ENCODE data around the gene BCL11B. TPM values are rescaled to one million over a fixed set of nuclear protein-coding genes. Genes with fewer than 3 reads are reported as not detected.

BCL11B gene
- total RNA-seq, 2 experiments from 2014 or later: not detected

DNA sequence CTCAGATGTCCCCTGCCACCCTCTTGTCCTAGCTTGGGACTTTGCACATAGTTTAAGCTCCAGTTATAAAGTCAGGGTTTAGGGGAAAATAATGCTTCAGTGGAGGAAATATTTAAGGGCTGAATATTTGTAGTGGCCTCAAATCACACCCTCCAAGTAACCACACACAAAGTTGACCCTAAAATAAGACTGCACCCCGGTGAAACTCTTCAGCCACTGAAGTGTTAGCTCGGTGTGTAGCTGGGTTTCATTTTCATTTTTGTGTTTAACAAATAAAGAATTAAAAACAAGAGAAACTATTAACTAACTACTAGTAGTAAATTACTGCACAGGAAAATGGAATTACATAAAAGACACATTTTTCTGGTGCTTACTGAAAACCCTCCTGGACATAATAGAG, 14.8 kb upstream of the BCL11B start:
- Histone ChIP-seq H3K4me3 (ENCODE audit: low read depth, low read length, poor library complexity, severe bottlenecking) (no peak overlapping the region), H3K9me2 (ENCODE audit: insufficient read depth, low read length) (no peaks in the 10 kb centered on the region), H3K9me3 (ENCODE audit: low read length) (no peaks in the 10 kb centered on the region), H3K36me3 (ENCODE audit: insufficient read depth, low read length) (no peaks in the 10 kb centered on the region), H2AFZ (ENCODE audit: low read length) (no peak overlapping the region), H3K27ac (ENCODE audit: low read depth, low read length, poor library complexity, severe bottlenecking) (no peak overlapping the region), H4K20me1 (ENCODE audit: insufficient read depth, low read length) (no peaks in the 10 kb centered on the region), H3K79me2 (ENCODE audit: insufficient read depth, low read depth, low read length) (no peaks in the 10 kb centered on the region), H3K4me1 (ENCODE audit: insufficient read depth, low read length, poor library complexity, severe bottlenecking) (no peaks in the 10 kb centered on the region), H3K4me2 (ENCODE audit: low read length) (no peak overlapping the region)
- ChIA-PET CTCF (ENCODE audit: unreplicated experiment) (no interaction called here), POLR2A (no interaction called here)
- intact Hi-C loops (cut with micrococcal nuclease; ENCODE audit: unreplicated experiment): no loop called here
- BruUV-seq (replicated peaks): no TSS peak
- TF ChIP-seq EZH2phosphoT487 (IDR thresholded peaks at IDR 0.05; ENCODE audit: borderline replicate concordance, low read depth, low read length): no peak
- TF ChIP-seq, protein P1, sequence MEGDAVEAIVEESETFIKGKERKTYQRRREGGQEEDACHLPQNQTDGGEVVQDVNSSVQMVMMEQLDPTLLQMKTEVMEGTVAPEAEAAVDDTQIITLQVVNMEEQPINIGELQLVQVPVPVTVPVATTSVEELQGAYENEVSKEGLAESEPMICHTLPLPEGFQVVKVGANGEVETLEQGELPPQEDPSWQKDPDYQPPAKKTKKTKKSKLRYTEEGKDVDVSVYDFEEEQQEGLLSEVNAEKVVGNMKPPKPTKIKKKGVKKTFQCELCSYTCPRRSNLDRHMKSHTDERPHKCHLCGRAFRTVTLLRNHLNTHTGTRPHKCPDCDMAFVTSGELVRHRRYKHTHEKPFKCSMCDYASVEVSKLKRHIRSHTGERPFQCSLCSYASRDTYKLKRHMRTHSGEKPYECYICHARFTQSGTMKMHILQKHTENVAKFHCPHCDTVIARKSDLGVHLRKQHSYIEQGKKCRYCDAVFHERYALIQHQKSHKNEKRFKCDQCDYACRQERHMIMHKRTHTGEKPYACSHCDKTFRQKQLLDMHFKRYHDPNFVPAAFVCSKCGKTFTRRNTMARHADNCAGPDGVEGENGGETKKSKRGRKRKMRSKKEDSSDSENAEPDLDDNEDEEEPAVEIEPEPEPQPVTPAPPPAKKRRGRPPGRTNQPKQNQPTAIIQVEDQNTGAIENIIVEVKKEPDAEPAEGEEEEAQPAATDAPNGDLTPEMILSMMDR (conservative IDR thresholded peaks at IDR 0.05; ENCODE audit: low read length): no peak
- no peak for DNase-seq (ENCODE audit: low spot score)

GRCh38 chr14:99284254-99285004, 12.4 kb upstream of the BCL11B start:
- intact Hi-C loops (cut with micrococcal nuclease; ENCODE audit: unreplicated experiment): no loop called here

More at GRCh38 chr14:99284254-99285004, 12.4 kb upstream of the BCL11B start:
- no peak overlapping the region for H3K4me3 ChIP-seq (ENCODE audit: low read depth, low read length, poor library complexity, severe bottlenecking)
- no peak for DNase-seq (ENCODE audit: low spot score)
- H3K9me2 ChIP-seq (ENCODE audit: insufficient read depth, low read length): no peaks in the 10 kb centered on the region
- TF ChIP-seq EZH2phosphoT487 (IDR thresholded peaks at IDR 0.05; ENCODE audit: borderline replicate concordance, low read depth, low read length): no peak
- TF ChIP-seq, protein P1 (conservative IDR thresholded peaks at IDR 0.05; ENCODE audit: low read length): no peak
- H3K79me2 ChIP-seq (ENCODE audit: insufficient read depth, low read depth, low read length): no peaks in the 10 kb centered on the region
- no peak overlapping the region for H3K4me2 ChIP-seq (ENCODE audit: low read length)
- H3K4me1 ChIP-seq (ENCODE audit: insufficient read depth, low read length, poor library complexity, severe bottlenecking): no peaks in the 10 kb centered on the region
- CTCF ChIA-PET (ENCODE audit: unreplicated experiment): no interaction called here
- H4K20me1 ChIP-seq (ENCODE audit: insufficient read depth, low read length): no peaks in the 10 kb centered on the region
- H3K36me3 ChIP-seq (ENCODE audit: insufficient read depth, low read length): no peaks in the 10 kb centered on the region
- no TSS peak for BruUV-seq (replicated peaks)
- no peak overlapping the region for H2AFZ ChIP-seq (ENCODE audit: low read length)
- H3K9me3 ChIP-seq (ENCODE audit: low read length): no peaks in the 10 kb centered on the region
- POLR2A ChIA-PET: no interaction called here
- H3K27ac ChIP-seq (ENCODE audit: low read depth, low read length, poor library complexity, severe bottlenecking): no peak overlapping the region

Measured in OCI-LY7 (cell line).